HepG2 (cell line): ENCODE data around the gene ZFP69B. TPM values are rescaled to one million over a fixed set of nuclear protein-coding genes. Genes with fewer than 3 reads are reported as not detected.

Source experiments
- ARID3A ChIP-seq: IDR thresholded peaks from 2 replicates; pipeline ENCODE4 v1.6.1; 2012; ENCODE audit warnings: low read depth, low read length, improper control_type of control experiment
- E2F2 ChIP-seq: sonication (generic); formaldehyde crosslinking; IDR thresholded peaks from 2 replicates; pipeline ENCODE4 v1.4.0; 2020; ENCODE audit warnings: missing genetic modification reagents, borderline replicate concordance
- FOXM1 ChIP-seq: sonication (generic); formaldehyde crosslinking; IDR thresholded peaks from 2 replicates; pipeline ENCODE4 v1.5.0; 2020; ENCODE audit warnings: missing genetic modification reagents
- GTF2F1 ChIP-seq: fragments of 150-350 bp; IDR thresholded peaks from 2 replicates; pipeline ENCODE4 v1.6.1; 2014; ENCODE audit warnings: low read length
- KLF13 ChIP-seq: sonication (generic); formaldehyde crosslinking; IDR thresholded peaks from 2 replicates; pipeline ENCODE4 v1.4.0; 2020; ENCODE audit warnings: mild to moderate bottlenecking, missing genetic modification reagents
- MBNL3 ChIP-seq: fragments of 250-450 bp; sonication (Bioruptor Pico); conservative IDR thresholded peaks from 2 replicates; pipeline ENCODE4 v1.8.0; 2022; ENCODE audit warnings: mild to moderate bottlenecking, inconsistent platforms
- MED1 ChIP-seq: sonication (generic); formaldehyde crosslinking; IDR thresholded peaks from 2 replicates; pipeline ENCODE4 v1.4.0; 2020; ENCODE audit warnings: missing genetic modification reagents
- MEF2D ChIP-seq: sonication (generic); formaldehyde crosslinking; IDR thresholded peaks from 2 replicates; pipeline ENCODE4 v1.5.1; 2020; ENCODE audit warnings: mild to moderate bottlenecking, missing genetic modification reagents
- MNT ChIP-seq: fragments of 450-650 bp; IDR thresholded peaks from 2 replicates; pipeline ENCODE4 v1.6.1; 2016
- NFE2 ChIP-seq: sonication (generic); formaldehyde crosslinking; IDR thresholded peaks from 2 replicates; pipeline ENCODE4 v1.4.0; 2020; ENCODE audit warnings: missing genetic modification reagents
- NONO ChIP-seq, 2 experiments: fragments of 450-650 bp in 1 of 2; sonication (generic) in 1 of 2; formaldehyde crosslinking in 1 of 2; IDR thresholded peaks in 1 of 2; conservative IDR thresholded peaks in 1 of 2; 2 replicates each; pipeline versions ENCODE4 v1.6.1 to v1.8.0; 2017 to 2022; ENCODE audit warnings: mild to moderate bottlenecking in 1 of 2, missing genetic modification reagents in 1 of 2, moderate library complexity in 1 of 2
- NRL ChIP-seq: sonication (generic); formaldehyde crosslinking; IDR thresholded peaks from 2 replicates; pipeline ENCODE4 v1.5.0; 2020; ENCODE audit warnings: missing genetic modification reagents, mild to moderate bottlenecking, moderate library complexity, borderline replicate concordance
- PREB ChIP-seq: sonication (generic); formaldehyde crosslinking; IDR thresholded peaks from 2 replicates; pipeline ENCODE4 v1.4.0; 2020; ENCODE audit warnings: missing genetic modification reagents
- RAD21 ChIP-seq: fragments of 450-650 bp; formaldehyde crosslinking; IDR thresholded peaks from 2 replicates; pipeline ENCODE4 v1.5.0; 2020; ENCODE audit warnings: mild to moderate bottlenecking
- SAP130 ChIP-seq: IDR thresholded peaks from 2 replicates; pipeline ENCODE4 v1.6.1; 2016; ENCODE audit warnings: low read depth
- SMC3 ChIP-seq: IDR thresholded peaks from 2 replicates; pipeline ENCODE4 v1.6.1; 2011; ENCODE audit warnings: low read length, improper control_type of control experiment
- SRSF1 ChIP-seq: fragments of 200-400 bp; formaldehyde crosslinking; optimal IDR thresholded peaks from 2 replicates; pipeline ENCODE3; 2017; ENCODE audit warnings: mild to moderate bottlenecking, low read depth, low read length, moderate library complexity
- STAG1 ChIP-seq: sonication (generic); formaldehyde crosslinking; IDR thresholded peaks from 2 replicates; pipeline ENCODE4 v1.4.0; 2020; ENCODE audit warnings: missing genetic modification reagents
- THYN1 ChIP-seq: sonication (generic); formaldehyde crosslinking; IDR thresholded peaks from 2 replicates; pipeline ENCODE4 v1.8.1; 2023; ENCODE audit warnings: low read depth, mild to moderate bottlenecking, moderate library complexity, missing genetic modification reagents, borderline replicate concordance
- TIGD3 ChIP-seq: sonication (generic); formaldehyde crosslinking; IDR thresholded peaks from 2 replicates; pipeline ENCODE4 v1.5.1; 2020; ENCODE audit warnings: mild to moderate bottlenecking, missing genetic modification reagents, borderline replicate concordance
- ZBTB7B ChIP-seq: sonication (generic); formaldehyde crosslinking; IDR thresholded peaks from 2 replicates; pipeline ENCODE4 v1.4.0; 2020; ENCODE audit warnings: missing genetic modification reagents
- ZNF510 ChIP-seq: sonication (generic); formaldehyde crosslinking; IDR thresholded peaks from 2 replicates; pipeline ENCODE4 v1.4.0; 2020; ENCODE audit warnings: low read depth, mild to moderate bottlenecking, missing genetic modification reagents
- ZNF724P ChIP-seq: sonication (generic); formaldehyde crosslinking; IDR thresholded peaks from 2 replicates; pipeline ENCODE4 v1.8.0; 2022; ENCODE audit warnings: missing genetic modification reagents, borderline replicate concordance
- ZNF816 ChIP-seq: sonication (generic); formaldehyde crosslinking; IDR thresholded peaks from 2 replicates; pipeline ENCODE4 v1.8.0; 2022; ENCODE audit warnings: missing genetic modification reagents, mild to moderate bottlenecking, borderline replicate concordance
- polyA plus RNA-seq, 8 experiments: library from polyadenylated mRNA; depleted of rRNA in 3 of 8; stranded (reverse) in 7 of 8; unstranded in 1 of 8; fragments of >200 nt; fragmentation: Illumina TruSeq in 4 of 8; extraction: Trizol in 4 of 8; gene quantifications; 2 replicates each; pipeline versions ENCODE4 v1.2.1 to v1.2.3, GENCODE V29; 2011 to 2016; ENCODE audit warnings: low read depth in 4 of 8, missing spikeins in 1 of 8, mixed read lengths in 1 of 8; ENCODE audit not compliant: insufficient read depth in 1 of 8
- total RNA-seq, 5 experiments: library from RNA; depleted of rRNA; stranded (reverse); fragments of >200 nt; fragmentation: Illumina TruSeq; extraction: Trizol; gene quantifications; 2 replicates each; pipeline ENCODE4 v1.2.3, GENCODE V29; 2016; ENCODE audit warnings: low read depth in 1 of 5

ZFP69B gene
- total and polyA plus RNA-seq, 2 of the 13 experiments (the other 11 are each of a cell fraction or from before 2014, with no cell fraction given) = 4.6 to 7.7 TPM

DNA sequence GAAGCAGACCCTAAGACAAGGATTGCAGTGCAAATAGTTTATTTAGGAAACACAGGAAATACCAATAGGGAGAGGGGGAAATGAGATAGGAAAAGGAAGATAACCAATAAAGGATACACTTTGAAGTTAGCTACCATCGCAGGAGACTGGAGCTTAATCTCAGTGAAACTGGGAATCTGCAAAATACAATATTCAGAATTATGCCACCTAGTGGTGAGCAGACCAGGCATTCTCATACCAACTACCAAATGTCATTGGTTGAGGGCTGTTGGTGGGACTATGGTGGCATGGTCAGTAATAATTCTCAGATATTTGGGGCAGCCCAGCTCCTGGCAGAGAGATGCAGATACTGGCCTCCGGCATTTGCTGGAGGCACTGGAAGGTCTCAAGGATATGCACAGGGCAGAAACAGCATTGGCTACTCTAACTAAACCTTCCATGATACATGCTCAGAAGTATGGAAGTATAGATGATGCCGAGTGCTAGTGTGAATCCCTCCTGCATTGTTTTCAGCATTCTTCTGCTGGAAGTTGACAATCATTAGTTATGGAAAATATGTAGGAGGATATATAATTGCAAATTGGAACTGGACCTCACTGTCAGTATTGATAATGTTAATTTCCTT lies 11.8 kb upstream of the ZFP69B start (continued):
- no peak for TF ChIP-seq ZNF724P
- TF ChIP-seq ZNF816 (CRISPR knock-in tag) = no peak
- 0 out of 2 replicates have a peak, but pooled peaks have one; percentile 24 for TF ChIP-seq MED1 (CRISPR knock-in tag)
- TF ChIP-seq NFE2 = no peak
- no peak for TF ChIP-seq THYN1 (CRISPR knock-in tag)
- no peak for TF ChIP-seq NONO (IDR thresholded peaks at IDR 0.05)
- TF ChIP-seq NONO (CRISPR knock-in tag; conservative IDR thresholded peaks at IDR 0.05) = 0 out of 2 replicates have a peak, but pooled peaks have one; percentile 34
- no peak for TF ChIP-seq GTF2F1
- TF ChIP-seq ARID3A = no peak
- TF ChIP-seq TIGD3 (CRISPR knock-in tag) = no peak
- no peak for TF ChIP-seq MNT
- no peak for TF ChIP-seq E2F2 (CRISPR knock-in tag)
- no peak for TF ChIP-seq SRSF1
- TF ChIP-seq SAP130 (CRISPR knock-in tag) = no peak
- TF ChIP-seq RAD21 (CRISPR knock-in tag) = peak; percentile 35; the same call in 1 of the 2 replicates
- TF ChIP-seq NRL = no peak
- no peak for TF ChIP-seq MEF2D (CRISPR knock-in tag)
- no peak for TF ChIP-seq KLF13
- TF ChIP-seq MBNL3 (CRISPR knock-in tag) = no peak
- TF ChIP-seq ZNF510 = no peak
- TF ChIP-seq STAG1 (CRISPR knock-in tag) = peak; percentile 60
- TF ChIP-seq FOXM1 (CRISPR knock-in tag) = no peak
- TF ChIP-seq SMC3 = peak; percentile 61
- no peak for TF ChIP-seq ZBTB7B (CRISPR knock-in tag)
- TF ChIP-seq PREB = no peak
